Epithelial cell of proximal tubule (primary cell): ENCODE results near the gene PRKAG1. TPM values are rescaled to one million over a fixed set of nuclear protein-coding genes. Genes with fewer than 3 reads are reported as not detected.

Source experiments
- DNase-seq: peaks from one replicate; pipeline ENCODE4 v3.0.0-alpha.2; 2011; ENCODE audit warnings: low read depth
- H3K4me3 ChIP-seq: 2 replicates; pipeline ENCODE4 v1.5.1; 2011; ENCODE audit warnings: low read depth, mild to moderate bottlenecking, low read length
- CTCF ChIP-seq: conservative IDR thresholded peaks from 2 replicates; pipeline ENCODE4 v1.5.1; 2012; ENCODE audit warnings: low read depth, mild to moderate bottlenecking, low read length
- total RNA-seq: library from RNA; depleted of rRNA; stranded (reverse); fragments of >200 nt; gene quantifications from 2 replicates; pipeline ENCODE4 v1.2.3, GENCODE V29; 2015

PRKAG1 gene
- total RNA-seq, 1 donor from 2014 or later, result 50.7 TPM

- DNase-seq, result no peak
- H3K4me3 ChIP-seq, result no peak overlapping the region
- TF ChIP-seq CTCF, result peak; percentile 94
Measured at GRCh38 chr12:48988030-48988649, 30.4 kb downstream of the PRKAG1 start.

DNA sequence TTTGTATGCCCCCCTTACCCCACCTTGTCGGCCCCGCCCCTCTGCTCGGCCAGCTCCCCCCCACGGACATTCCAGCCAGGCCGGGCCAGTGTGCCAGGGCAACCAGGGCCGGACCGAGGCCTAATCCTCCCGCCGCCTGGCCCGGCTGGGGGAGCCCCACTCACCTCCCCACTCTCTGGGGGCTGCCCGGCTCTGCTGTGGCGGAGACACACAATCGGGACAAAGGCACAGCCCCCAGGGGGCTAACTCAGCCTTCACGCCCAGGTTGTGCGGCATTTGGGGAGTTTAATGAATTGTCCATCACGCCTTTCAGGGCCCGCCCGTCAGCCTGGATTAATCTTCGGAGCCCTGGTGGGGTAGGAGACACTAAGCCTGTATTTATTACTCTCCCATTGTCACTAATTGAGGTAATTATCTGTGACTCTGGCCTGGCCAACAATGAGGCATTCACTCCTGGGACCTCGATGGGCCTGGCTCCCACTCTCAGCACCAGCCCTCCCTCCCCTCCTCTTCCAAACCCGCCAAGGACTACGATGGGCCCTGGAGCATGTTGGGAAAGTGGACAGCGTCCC is 31.8 kb downstream of the PRKAG1 start:
- TF ChIP-seq CTCF, result no peak
- H3K4me3 ChIP-seq, result no peak overlapping the region

GRCh38 chr12:48985901-48986300 is 32.7 kb downstream of the PRKAG1 start:
- H3K4me3 ChIP-seq, result no peak overlapping the region
- TF ChIP-seq CTCF, result no peak
- DNase-seq, result no peak

More for the DNA sequence above, 31.8 kb downstream of the PRKAG1 start:
- DNase-seq, result no peak

GRCh38 chr12:48985475-48985897 is 33.1 kb downstream of the PRKAG1 start:
- DNase-seq, result no peak
- no peak for TF ChIP-seq CTCF

DNA sequence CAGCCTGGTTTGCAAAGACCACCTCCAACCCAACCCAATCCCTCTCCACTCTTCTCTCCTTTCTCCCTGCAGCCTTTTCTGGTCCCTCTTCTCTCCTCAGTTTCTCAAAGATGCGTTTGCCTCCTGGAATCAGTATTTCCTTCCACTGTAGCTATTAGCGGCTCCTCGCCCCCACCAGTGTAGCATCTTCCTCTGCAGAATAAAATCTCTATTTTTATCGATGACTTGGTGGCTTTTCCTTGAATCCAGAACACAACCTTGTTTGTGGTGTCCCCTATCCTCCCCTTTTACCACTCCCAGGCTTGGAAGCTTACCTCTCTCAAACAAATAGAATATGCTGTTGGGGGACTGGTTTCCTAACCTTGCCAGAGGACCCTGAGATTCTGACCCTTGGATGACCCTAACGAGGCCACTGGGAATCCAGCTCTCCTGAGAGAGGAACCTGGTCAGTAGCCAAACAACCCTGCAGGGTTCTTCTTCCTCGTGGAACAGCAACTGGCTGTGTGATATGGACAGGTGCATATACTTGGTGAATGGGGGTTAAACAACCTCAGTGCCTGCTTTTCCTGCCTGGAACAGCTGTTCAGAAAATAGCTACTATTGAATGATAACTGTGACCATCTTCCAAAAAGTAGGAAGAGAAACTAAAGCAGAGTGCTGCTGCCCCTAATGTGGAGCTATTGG is 36.0 kb downstream of the PRKAG1 start:
- no peak for TF ChIP-seq CTCF
- H3K4me3 ChIP-seq, result no peak overlapping the region
- no peak for DNase-seq

More at GRCh38 chr12:48985475-48985897, 33.1 kb downstream of the PRKAG1 start:
- no peak overlapping the region for H3K4me3 ChIP-seq

GRCh38 chr12:48981757-48982157 is 36.8 kb downstream of the PRKAG1 start:
- no peak for TF ChIP-seq CTCF
- no peak for DNase-seq
- no peak overlapping the region for H3K4me3 ChIP-seq
